KMS-11 (cell line): ENCODE measurements around the gene DUS2.
"Not testable (repeated sequence)": the region's sequence is repeated elsewhere in the genome, so short reads cannot be mapped to it uniquely, and the experiment has no call there.

Experiments used
- H2AFZ ChIP-seq: fragments of 200-600 bp; sonication (generic); 2 replicates; pipeline ENCODE4 v1.6.1; 2016; ENCODE audit warnings: antibody characterized with exemption, mixed run types, low read depth
- H3K27ac ChIP-seq: fragments of 200-600 bp; sonication (generic); 2 replicates; pipeline ENCODE4 v1.6.1; 2016; ENCODE audit warnings: mild to moderate bottlenecking, mixed run types
- H3K27me3 ChIP-seq: fragments of 200-600 bp; sonication (generic); 2 replicates; pipeline ENCODE4 v1.6.1; 2017; ENCODE audit warnings: mild to moderate bottlenecking, low read depth, mixed run types, moderate library complexity; ENCODE audit not compliant: insufficient read depth
- H3K36me3 ChIP-seq: fragments of 200-600 bp; sonication (generic); 2 replicates; pipeline ENCODE4 v1.6.1; 2017; ENCODE audit warnings: mild to moderate bottlenecking, mixed run types; ENCODE audit not compliant: insufficient read depth
- H3K4me1 ChIP-seq: fragments of 200-600 bp; sonication (generic); 2 replicates; pipeline ENCODE4 v1.6.1; 2016; ENCODE audit warnings: mild to moderate bottlenecking, low read depth, mixed run types; ENCODE audit not compliant: poor library complexity, severe bottlenecking
- H3K4me2 ChIP-seq: fragments of 200-600 bp; sonication (generic); 2 replicates; pipeline ENCODE4 v1.7.0; 2016; ENCODE audit warnings: mild to moderate bottlenecking, mixed run types
- H3K4me3 ChIP-seq: fragments of 200-600 bp; sonication (generic); IDR thresholded peaks from 2 replicates; pipeline ENCODE4 v1.6.1; 2017; ENCODE audit warnings: low read depth, low read length, mixed read lengths; ENCODE audit not compliant: insufficient read depth
- H3K79me2 ChIP-seq: fragments of 200-600 bp; sonication (generic); 2 replicates; pipeline ENCODE4 v1.6.1; 2016; ENCODE audit warnings: low read depth, mixed run types; ENCODE audit not compliant: insufficient read depth
- H3K9ac ChIP-seq: fragments of 200-600 bp; sonication (generic); 2 replicates; pipeline ENCODE4 v1.6.1; 2016; ENCODE audit warnings: mild to moderate bottlenecking, mixed run types
- H4K20me1 ChIP-seq: fragments of 200-600 bp; sonication (generic); 2 replicates; pipeline ENCODE4 v1.6.1; 2016; ENCODE audit warnings: mild to moderate bottlenecking, mixed run types; ENCODE audit not compliant: insufficient read depth
- CTCF ChIP-seq: fragments of 200-600 bp; sonication (generic); conservative IDR thresholded peaks from 2 replicates; pipeline ENCODE4 v1.6.1; 2017; ENCODE audit warnings: low read depth, mild to moderate bottlenecking, antibody characterized with exemption, low read length, moderate library complexity, mixed read lengths

The DUS2 gene

DNA sequence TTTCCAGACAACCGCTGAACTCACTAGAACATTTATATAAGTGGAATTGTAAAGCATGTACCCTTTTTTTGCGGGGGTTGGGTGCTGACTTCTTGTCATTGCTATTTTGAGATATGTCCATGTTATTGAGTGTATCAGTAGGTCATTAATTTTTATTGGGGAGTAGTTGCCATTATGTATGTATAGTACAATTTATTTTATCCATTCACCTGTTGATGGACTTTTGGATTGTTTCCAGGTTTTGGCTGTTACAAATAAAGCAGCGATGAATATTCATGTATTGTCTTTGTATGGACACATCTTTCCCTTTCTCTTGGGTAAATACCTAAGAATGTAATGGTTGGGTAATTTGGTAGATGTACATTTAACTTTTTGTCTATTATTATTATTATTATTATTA, 74.8 kb downstream of the DUS2 start:
- peaks cover 85% of the 10 kb centered on the region for H3K79me2 ChIP-seq
- peaks cover 18% of the 10 kb centered on the region; the same call in 1 of the 2 replicates for H4K20me1 ChIP-seq
- no peak for TF ChIP-seq CTCF
- H3K36me3 ChIP-seq: no peaks in the 10 kb centered on the region
- peaks cover 20% of the 10 kb centered on the region for H3K4me1 ChIP-seq
- no peak overlapping the region for H3K9ac ChIP-seq
- H2AFZ ChIP-seq: no peak overlapping the region
- H3K27me3 ChIP-seq: no peaks in the 10 kb centered on the region
- H3K4me3 ChIP-seq: no peak overlapping the region
- no peak overlapping the region for H3K27ac ChIP-seq
- no peak overlapping the region for H3K4me2 ChIP-seq

DNA sequence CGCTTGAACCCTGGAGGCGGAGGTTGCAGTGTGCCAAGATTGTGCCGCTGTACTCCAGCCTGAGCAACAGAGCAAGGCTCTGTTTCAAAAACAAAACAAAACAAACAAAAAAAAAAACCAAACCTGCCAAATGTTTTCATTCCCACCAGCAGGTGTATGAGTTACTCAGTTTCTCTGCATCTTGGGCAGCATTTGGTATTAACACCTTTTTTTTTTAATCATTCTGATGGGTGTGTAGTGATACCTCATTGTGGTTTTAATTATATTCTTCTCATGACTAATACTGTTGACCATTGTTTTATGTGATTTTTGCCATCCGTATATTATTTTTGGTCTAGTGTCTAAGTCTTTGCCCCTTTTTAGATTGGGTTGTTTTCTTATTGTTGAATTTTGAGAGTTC, 77.4 kb downstream of the DUS2 start:
- Histone ChIP-seq H4K20me1 (peaks cover 11% of the 10 kb centered on the region; the same call in 1 of the 2 replicates), H3K4me2 (no peak overlapping the region), H3K9ac (no peak overlapping the region), H3K27ac (no peak overlapping the region), H3K4me3 (no peak overlapping the region), H3K4me1 (no peaks in the 10 kb centered on the region), H2AFZ (no peak overlapping the region), H3K79me2 (peaks cover 85% of the 10 kb centered on the region), H3K27me3 (no peaks in the 10 kb centered on the region), H3K36me3 (no peaks in the 10 kb centered on the region)
- TF ChIP-seq CTCF: no peak

DNA sequence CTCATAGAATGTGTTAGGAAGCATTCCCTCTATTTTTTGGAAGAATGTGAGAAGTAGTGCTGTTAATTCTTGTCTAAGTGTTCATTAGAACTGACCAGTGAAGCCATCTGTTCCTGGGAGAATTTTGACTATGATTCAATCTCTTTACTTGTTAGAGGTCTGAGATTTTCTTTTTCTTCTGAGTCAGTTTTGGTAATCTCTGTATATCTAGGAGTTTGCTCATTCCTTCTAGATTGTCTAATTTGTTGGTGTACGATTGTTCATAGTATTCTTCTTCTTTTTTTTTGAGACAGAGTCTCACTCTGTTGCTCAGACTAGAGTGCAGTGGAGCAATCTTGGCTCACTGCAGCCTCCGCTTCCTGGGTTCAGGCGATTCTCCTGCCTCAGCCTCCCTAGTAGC, 82.5 kb downstream of the DUS2 start:
- no peak for TF ChIP-seq CTCF
- Histone ChIP-seq H4K20me1 (peaks cover 6% of the 10 kb centered on the region; the same call in 1 of the 2 replicates), H3K36me3 (no peaks in the 10 kb centered on the region)

DNA sequence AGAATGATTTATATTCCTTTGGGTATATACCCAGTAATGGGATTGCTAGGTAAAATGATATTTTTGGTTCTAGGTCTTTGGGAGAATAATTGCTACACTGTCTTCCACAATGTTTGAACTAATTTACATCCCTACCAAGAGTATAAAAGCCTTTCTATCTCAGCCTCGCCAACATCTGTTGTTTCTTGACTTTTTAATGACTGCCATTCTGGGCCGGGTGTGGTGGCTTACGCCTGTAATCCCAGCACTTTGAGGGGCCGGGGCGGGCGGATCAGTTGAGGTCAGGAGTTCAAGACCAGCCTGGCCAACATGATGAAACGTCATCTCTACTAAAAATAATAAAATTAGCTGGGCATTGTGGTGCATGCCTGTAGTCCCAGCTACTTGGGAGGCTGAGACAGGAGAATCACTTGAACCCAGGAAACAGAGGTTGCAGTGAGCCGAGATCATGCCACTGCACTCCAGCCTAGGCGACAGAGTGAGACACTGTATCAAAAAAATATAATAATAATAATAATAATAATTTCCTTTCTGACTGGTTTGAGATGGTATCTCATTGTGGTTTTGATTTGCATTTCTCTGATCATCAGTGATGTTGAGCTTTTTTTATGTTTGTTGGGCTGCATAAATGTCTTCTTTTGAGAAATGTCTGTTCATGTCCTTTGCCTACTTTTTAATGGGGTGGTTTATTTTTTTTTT, 84.3 kb downstream of the DUS2 start:
- peaks cover 93% of the 10 kb centered on the region for H3K79me2 ChIP-seq
- not testable (repeated sequence) for H3K4me2 ChIP-seq, H3K9ac ChIP-seq, H3K36me3 ChIP-seq, H4K20me1 ChIP-seq, H2AFZ ChIP-seq, H3K27me3 ChIP-seq, H3K4me1 ChIP-seq, H3K4me3 ChIP-seq, H3K27ac ChIP-seq

More for the DNA sequence above, 82.5 kb downstream of the DUS2 start:
- peaks cover 94% of the 10 kb centered on the region for H3K79me2 ChIP-seq
- H2AFZ ChIP-seq: no peak overlapping the region
- H3K4me2 ChIP-seq: no peak overlapping the region
- H3K27me3 ChIP-seq: no peaks in the 10 kb centered on the region
- H3K4me3 ChIP-seq: no peak overlapping the region
- no peak overlapping the region for H3K9ac ChIP-seq
- H3K27ac ChIP-seq: no peak overlapping the region
- peaks cover 3% of the 10 kb centered on the region for H3K4me1 ChIP-seq

- not testable (repeated sequence) for H3K36me3 ChIP-seq, H3K4me2 ChIP-seq, H4K20me1 ChIP-seq, H3K4me3 ChIP-seq, H2AFZ ChIP-seq, H3K27me3 ChIP-seq, H3K4me1 ChIP-seq, H3K27ac ChIP-seq, H3K9ac ChIP-seq
- H3K79me2 ChIP-seq: peaks cover 96% of the 10 kb centered on the region
These were observed 86.1 kb downstream of the DUS2 start for GRCh38 chr16:68109156-68109555.

GRCh38 chr16:68110611-68111010, 87.5 kb downstream of the DUS2 start:
- not testable (repeated sequence) for H3K27me3 ChIP-seq, H4K20me1 ChIP-seq, H3K27ac ChIP-seq, H2AFZ ChIP-seq, H3K4me3 ChIP-seq, H3K36me3 ChIP-seq, H3K9ac ChIP-seq, H3K4me1 ChIP-seq, H3K4me2 ChIP-seq
- H3K79me2 ChIP-seq: peaks cover 96% of the 10 kb centered on the region
